T-cell (primary cell): ENCODE results near the gene HMGN3. TPM values are rescaled to one million over a fixed set of nuclear protein-coding genes. Genes with fewer than 3 reads are reported as not detected.
A peak's percentile ranks its signal among the peaks of the same experiment; 100 is the strongest.

Experiments used
- ATAC-seq, 4 experiments: fragments of 200-7000 bp in 3 of 4; fragments of 150-1000 bp in 1 of 4; cut with Tn5 transposase; replicated peaks in 1 of 4; 1 replicate in 3 of 4; 2 replicates in 1 of 4; pipeline ENCODE4 v1.10.0; 2021; ENCODE audit warnings: moderate library complexity in 3 of 4, mild to moderate bottlenecking in 2 of 4, moderate number of reproducible peaks in 1 of 4
- CTCF ChIA-PET, 2 donors: fragments of 300-600 bp; sonication (Branson Sonifier 250); formaldehyde crosslinking; loops; one replicate each; lab custom pipeline; 2022; ENCODE audit warnings: antibody characterized with exemption in 2 of 2; lab: Charles Lee
- POLR2A ChIA-PET, 2 donors: fragments of 300-600 bp; sonication (Branson Sonifier 250); formaldehyde crosslinking; loops; one replicate each; lab custom pipeline; 2022; ENCODE audit warnings: antibody characterized with exemption in 2 of 2; lab: Charles Lee
- DNase-seq, 35 experiments: peaks; one replicate each; pipeline versions ENCODE4 v3.0.0 to v3.0.0-alpha.2; 2013 to 2023
- H3K27ac ChIP-seq: one replicate; pipeline ENCODE4 v1.5.1; 2013; ENCODE audit warnings: low read length
- H3K27me3 ChIP-seq, 2 experiments: replicated peaks in 1 of 2; 1 replicate in 1 of 2; 2 replicates in 1 of 2; pipeline versions ENCODE4 v1.6.1 to v1.7.0; 2013; ENCODE audit warnings: low read length in 1 of 2, mixed read lengths in 1 of 2; ENCODE audit not compliant: control insufficient read depth in 2 of 2, insufficient read depth in 2 of 2; ENCODE audit errors: extremely low read depth in 1 of 2
- H3K36me3 ChIP-seq, 2 donors: 1 replicate in 1 of 2; 2 replicates in 1 of 2; pipeline versions ENCODE4 v1.6.1 to v1.7.0; 2013; ENCODE audit warnings: low read length in 1 of 2; ENCODE audit not compliant: control insufficient read depth in 2 of 2, insufficient read depth in 1 of 2; ENCODE audit errors: extremely low read depth in 1 of 2
- H3K4me1 ChIP-seq, 2 experiments: 1 replicate in 1 of 2; 2 replicates in 1 of 2; pipeline versions ENCODE4 v1.6.1 to v1.7.0; 2013; ENCODE audit warnings: low read length in 2 of 2, mixed read lengths in 1 of 2; ENCODE audit not compliant: insufficient read depth in 2 of 2, control insufficient read depth in 1 of 2; ENCODE audit errors: extremely low read depth in 1 of 2
- H3K4me3 ChIP-seq, 2 donors: 1 replicate in 1 of 2; 2 replicates in 1 of 2; pipeline versions ENCODE4 v1.5.1 to v1.7.0; 2013; ENCODE audit warnings: mild to moderate bottlenecking in 2 of 2, low read length in 1 of 2, moderate library complexity in 1 of 2; ENCODE audit not compliant: control insufficient read depth in 1 of 2; ENCODE audit errors: extremely low read depth in 1 of 2
- H3K9me3 ChIP-seq: 2 replicates; pipeline ENCODE4 v1.7.0; 2013
- H3K27ac Mint-ChIP-seq, 2 donors: one replicate each; pipeline ENCODE4 v1.8.0; 2020 to 2021; ENCODE audit warnings: mild to moderate bottlenecking in 2 of 2, mixed read lengths in 2 of 2
- H3K27me3 Mint-ChIP-seq, 2 donors: one replicate each; pipeline ENCODE4 v1.8.0; 2021 to 2022; ENCODE audit warnings: mixed read lengths in 2 of 2
- H3K36me3 Mint-ChIP-seq: one replicate; pipeline ENCODE4 v1.8.0; 2021; ENCODE audit warnings: mixed read lengths
- H3K4me1 Mint-ChIP-seq, 3 donors: one replicate each; pipeline ENCODE4 v1.8.0; 2020 to 2022; ENCODE audit warnings: mixed read lengths in 3 of 3, mild to moderate bottlenecking in 1 of 3
- H3K4me3 Mint-ChIP-seq, 3 donors: one replicate each; pipeline ENCODE4 v1.8.0; 2020 to 2022; ENCODE audit warnings: mild to moderate bottlenecking in 3 of 3, mixed read lengths in 3 of 3, moderate library complexity in 3 of 3
- H3K9me3 Mint-ChIP-seq, 3 donors: one replicate each; pipeline ENCODE4 v1.8.0; 2020 to 2022; ENCODE audit warnings: mixed read lengths in 3 of 3
- WGBS: methylation state at CpG from one replicate; pipeline ENCODE4 v1.1.5; 2013; ENCODE audit warnings: missing lambda C conversion rate; ENCODE audit not compliant: insufficient coverage; 5-methylcytosine and 5-hydroxymethylcytosine counted together
- total RNA-seq, 35 experiments: library from RNA in 6 of 35; stranded (reverse) in 6 of 35; fragments of 120-200 nt in 1 of 35; gene quantifications; one replicate each; pipeline versions ENCODE4 v1.2.1 to v1.2.4 and lab custom pipeline; 2013 to 2026

Gene HMGN3
- total RNA-seq, 5 donors from 2014 or later (not counting 1 experiment from before 2014, with no cell fraction given) = 27.1 to 39.9 (median 35.8) TPM

DNA sequence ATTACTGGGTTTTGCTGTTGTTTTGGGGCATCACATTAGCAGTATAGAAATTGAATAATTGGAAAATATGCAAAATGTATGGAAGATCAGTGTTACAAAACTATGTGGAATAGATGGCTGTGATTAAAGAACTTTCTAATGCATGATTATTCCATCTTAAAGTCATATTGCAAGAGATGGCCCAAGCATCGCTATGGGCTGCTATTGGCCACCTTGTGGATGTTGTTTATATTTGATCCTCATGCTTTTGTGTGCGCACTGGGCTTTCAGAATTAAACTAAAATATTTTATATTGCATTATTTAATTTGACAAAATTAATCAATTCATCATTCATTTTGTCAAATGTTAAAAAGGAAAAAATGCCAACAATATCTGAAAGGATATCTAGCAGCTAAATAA, 16.1 kb upstream of the HMGN3 start:
- no peaks in the 10 kb centered on the region for H3K27me3 ChIP-seq
- H3K4me3 ChIP-seq = no peak overlapping the region
- Mint-ChIP-seq H3K27me3 (no peaks in the 10 kb centered on the region), H3K36me3 (no peaks in the 10 kb centered on the region), H3K4me1 (no peaks in the 10 kb centered on the region), H3K4me3 (no peak overlapping the region), H3K9me3 (peaks cover 0 to 5% (median 4%) of the 10 kb centered on the region in 3 donors), H3K27ac (no peak overlapping the region)
- DNase-seq (no peak), ATAC-seq (no peak)
- CTCF ChIA-PET = interaction anchor here (0.6 to 1.0 kb wide), 8 partner anchors 9 to 1512 kb away, joined by 3 to 6 read pairs (median 4); partner anchors contain the start of gene BCKDHB (in 1 of the 2)
- H3K27ac ChIP-seq = no peak overlapping the region
- no peaks in the 10 kb centered on the region for H3K4me1 ChIP-seq
- no CpG with 5 or more reads among the region's 2 CpGs for WGBS
- POLR2A ChIA-PET = no interaction called here
- H3K36me3 ChIP-seq = no peaks in the 10 kb centered on the region
- no peaks in the 10 kb centered on the region for H3K9me3 ChIP-seq

DNA sequence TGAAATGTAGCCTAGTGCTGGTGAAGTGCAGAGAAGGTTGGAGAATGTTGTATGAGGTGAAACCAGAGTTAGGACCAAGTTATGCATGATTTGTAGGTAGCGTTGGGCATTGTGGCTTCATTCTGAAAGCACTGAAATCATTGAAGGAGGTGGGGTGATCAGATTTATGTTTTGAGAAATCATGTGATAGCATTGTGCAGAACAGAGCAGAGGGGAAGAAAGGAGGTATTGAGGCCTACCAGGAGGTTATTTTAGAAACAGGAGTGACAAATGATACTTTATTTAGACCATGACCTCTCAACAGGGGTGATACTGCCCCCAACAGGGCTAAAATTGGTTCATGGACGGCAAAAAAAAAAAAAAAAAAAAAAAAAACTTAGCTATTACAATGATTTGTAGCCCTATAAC, 15.6 kb upstream of the HMGN3 start:
- WGBS = 90% methylated on average over 1 of the region's 2 CpGs
- no peaks in the 10 kb centered on the region for H3K36me3 Mint-ChIP-seq
- no peaks in the 10 kb centered on the region for H3K4me1 Mint-ChIP-seq
- no peak overlapping the region for H3K4me3 Mint-ChIP-seq
- H3K36me3 ChIP-seq = no peaks in the 10 kb centered on the region
- no peaks in the 10 kb centered on the region for H3K9me3 ChIP-seq
- peaks cover 0 to 3% (median 2%) of the 10 kb centered on the region in 3 donors for H3K9me3 Mint-ChIP-seq
- no peaks in the 10 kb centered on the region for H3K4me1 ChIP-seq
- H3K27ac Mint-ChIP-seq = no peak overlapping the region
- no peak overlapping the region for H3K4me3 ChIP-seq
- DNase-seq (peak in 6 of 35 experiments; percentile 3 to 42 (median 6)), ATAC-seq (no peak)
- ChIA-PET POLR2A (no interaction called here), CTCF (interaction anchor here (0.6 to 1.0 kb wide), 8 partner anchors 9 to 1512 kb away, joined by 3 to 6 read pairs (median 4); partner anchors contain the start of gene BCKDHB (in 1 of the 2))
- H3K27me3 Mint-ChIP-seq = peaks cover 0 to under 1% of the 10 kb centered on the region in 2 donors
- no peak overlapping the region for H3K27ac ChIP-seq
- H3K27me3 ChIP-seq = no peaks in the 10 kb centered on the region

GRCh38 chr6:79249136-79249535, 14.7 kb upstream of the HMGN3 start:
- Mint-ChIP-seq H3K27me3 (peaks cover 0 to 2% of the 10 kb centered on the region in 2 donors), H3K4me3 (no peak overlapping the region), H3K4me1 (no peaks in the 10 kb centered on the region), H3K9me3 (no peaks in the 10 kb centered on the region), H3K27ac (no peak overlapping the region), H3K36me3 (no peaks in the 10 kb centered on the region)
- POLR2A ChIA-PET = no interaction called here
- ATAC-seq (no peak), DNase-seq (no peak)
- CTCF ChIA-PET = no interaction called here
- no CpG with 5 or more reads among the region's 2 CpGs for WGBS
- H3K36me3 ChIP-seq = no peaks in the 10 kb centered on the region
- H3K27ac ChIP-seq = no peak overlapping the region
- H3K9me3 ChIP-seq = no peaks in the 10 kb centered on the region
- no peaks in the 10 kb centered on the region for H3K27me3 ChIP-seq
- no peaks in the 10 kb centered on the region for H3K4me1 ChIP-seq
- no peak overlapping the region for H3K4me3 ChIP-seq

DNA sequence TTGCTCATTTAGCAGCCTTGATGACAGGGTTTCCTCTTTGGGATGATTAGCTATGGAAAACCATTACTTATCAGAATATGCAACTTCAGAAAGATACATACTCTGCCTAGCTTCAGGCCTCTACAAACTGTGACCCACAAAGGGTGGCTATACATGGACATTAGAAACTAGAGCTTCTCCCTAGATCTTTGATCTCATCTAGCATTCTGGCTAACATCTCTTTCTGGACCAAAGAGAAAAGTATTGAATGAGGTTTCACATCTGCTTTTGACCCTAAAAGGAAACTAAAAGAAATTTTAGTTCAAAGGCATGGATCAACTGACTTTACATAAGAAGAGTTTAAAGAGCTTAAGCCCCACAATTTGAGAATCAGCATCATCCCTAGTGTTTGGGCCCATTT, 12.4 kb upstream of the HMGN3 start:
- no peak overlapping the region for H3K27ac Mint-ChIP-seq
- H3K27me3 ChIP-seq = no peaks in the 10 kb centered on the region
- H3K9me3 ChIP-seq = no peaks in the 10 kb centered on the region
- no peaks in the 10 kb centered on the region for H3K36me3 ChIP-seq
- ChIA-PET CTCF (no interaction called here), POLR2A (interaction anchor here in 1 of 2 donors (0.6 kb wide), 2 partner anchors 380 to 787 kb away, joined by 3 to 5 read pairs; partner anchors contain the start of gene IRAK1BP1)
- DNase-seq (no peak), ATAC-seq (no peak)
- H3K4me1 Mint-ChIP-seq = no peaks in the 10 kb centered on the region
- no peaks in the 10 kb centered on the region for H3K4me1 ChIP-seq
- H3K4me3 Mint-ChIP-seq = no peak overlapping the region
- H3K9me3 Mint-ChIP-seq = no peaks in the 10 kb centered on the region
- H3K4me3 ChIP-seq = no peak overlapping the region
- H3K27me3 Mint-ChIP-seq = peaks cover 0 to 2% of the 10 kb centered on the region in 2 donors
- no peaks in the 10 kb centered on the region for H3K36me3 Mint-ChIP-seq
- H3K27ac ChIP-seq = no peak overlapping the region

DNA sequence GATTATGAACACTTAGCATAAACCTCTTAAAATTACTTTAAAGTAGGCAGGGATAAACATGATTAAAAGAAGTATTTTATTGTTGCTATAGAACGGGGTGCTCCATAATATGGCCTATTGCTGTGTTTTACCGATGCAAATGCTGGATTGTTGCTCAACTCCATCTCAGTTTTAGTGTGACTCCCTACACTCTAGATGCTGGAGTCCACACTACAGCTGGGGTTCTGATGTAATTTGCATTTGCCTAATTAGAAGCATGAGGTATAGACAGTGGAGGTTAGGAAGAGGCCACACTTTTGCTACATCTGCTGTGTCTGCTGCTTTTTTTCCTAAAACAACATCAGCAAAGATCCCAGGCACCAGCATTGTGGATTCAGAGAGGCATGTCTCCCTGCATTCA, 6.7 kb upstream of the HMGN3 start:
- no peaks in the 10 kb centered on the region for H3K4me1 ChIP-seq
- no peak for ATAC-seq
- no peaks in the 10 kb centered on the region for H3K36me3 ChIP-seq
- H3K9me3 Mint-ChIP-seq = no peaks in the 10 kb centered on the region
- no CpG with 5 or more reads among the region's 2 CpGs for WGBS
- no peaks in the 10 kb centered on the region for H3K4me1 Mint-ChIP-seq
- H3K4me3 ChIP-seq = no peak overlapping the region
- H3K9me3 ChIP-seq = no peaks in the 10 kb centered on the region
- no peak overlapping the region for H3K27ac ChIP-seq
- H3K36me3 Mint-ChIP-seq = no peaks in the 10 kb centered on the region
- H3K27me3 ChIP-seq = no peaks in the 10 kb centered on the region
- no peak overlapping the region for H3K27ac Mint-ChIP-seq
- POLR2A ChIA-PET = interaction anchor here in 1 of 2 donors (0.5 kb wide), 1 partner anchor 30 kb away, joined by 10 read pairs; no protein-coding TSS in a partner anchor
- DNase-seq = no peak
- peaks cover 0 to 2% of the 10 kb centered on the region in 2 donors for H3K27me3 Mint-ChIP-seq
- CTCF ChIA-PET = interaction anchor here in 1 of 2 donors (1.3 kb wide), 1 partner anchor 9 kb away, joined by 3 read pairs; no protein-coding TSS in a partner anchor
- no peak overlapping the region for H3K4me3 Mint-ChIP-seq

DNA sequence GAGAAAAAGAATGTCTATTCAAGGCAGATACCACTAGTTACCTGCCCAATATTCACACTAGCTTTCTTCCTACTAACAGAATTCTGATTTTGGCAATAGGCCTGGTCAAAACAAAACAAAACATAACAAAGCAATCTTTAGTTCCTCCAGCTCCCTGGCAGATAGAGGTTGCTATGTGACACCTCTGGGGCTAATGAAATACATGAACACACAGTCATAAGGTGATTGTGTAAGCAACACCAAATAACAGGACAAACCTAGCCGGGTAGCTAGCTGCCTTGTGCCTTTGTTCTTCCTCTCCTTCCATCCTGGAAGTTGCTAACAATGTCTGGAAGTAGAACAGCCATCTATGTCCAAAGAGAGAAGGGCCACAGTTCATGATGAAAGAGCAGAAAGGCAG, 6.0 kb upstream of the HMGN3 start:
- no CpG with 5 or more reads among the region's 1 CpG for WGBS
- H3K36me3 Mint-ChIP-seq = no peaks in the 10 kb centered on the region
- no peak overlapping the region for H3K4me3 Mint-ChIP-seq
- H3K9me3 ChIP-seq = no peaks in the 10 kb centered on the region
- ChIA-PET CTCF (interaction anchor here (0.6 to 1.3 kb wide), 2 partner anchors 10 to 63 kb away, joined by 3 read pairs; no protein-coding TSS in a partner anchor), POLR2A (interaction anchor here in 1 of 2 donors (0.8 kb wide), 1 partner anchor 83 kb away, joined by 3 read pairs; no protein-coding TSS in a partner anchor)
- H3K27ac Mint-ChIP-seq = no peak overlapping the region
- H3K36me3 ChIP-seq = no peaks in the 10 kb centered on the region
- no peaks in the 10 kb centered on the region for H3K9me3 Mint-ChIP-seq
- DNase-seq (no peak), ATAC-seq (no peak)
- H3K4me1 ChIP-seq = no peaks in the 10 kb centered on the region
- no peak overlapping the region for H3K27ac ChIP-seq
- H3K27me3 Mint-ChIP-seq = peaks cover 0 to 2% of the 10 kb centered on the region in 2 donors
- no peaks in the 10 kb centered on the region for H3K27me3 ChIP-seq
- no peaks in the 10 kb centered on the region for H3K4me1 Mint-ChIP-seq
- no peak overlapping the region for H3K4me3 ChIP-seq
